ENCODE measurements around the gene TRAF6. TPM values are rescaled to one million over a fixed set of nuclear protein-coding genes. Genes with fewer than 3 reads are reported as not detected.

TRAF6 gene, protein sequence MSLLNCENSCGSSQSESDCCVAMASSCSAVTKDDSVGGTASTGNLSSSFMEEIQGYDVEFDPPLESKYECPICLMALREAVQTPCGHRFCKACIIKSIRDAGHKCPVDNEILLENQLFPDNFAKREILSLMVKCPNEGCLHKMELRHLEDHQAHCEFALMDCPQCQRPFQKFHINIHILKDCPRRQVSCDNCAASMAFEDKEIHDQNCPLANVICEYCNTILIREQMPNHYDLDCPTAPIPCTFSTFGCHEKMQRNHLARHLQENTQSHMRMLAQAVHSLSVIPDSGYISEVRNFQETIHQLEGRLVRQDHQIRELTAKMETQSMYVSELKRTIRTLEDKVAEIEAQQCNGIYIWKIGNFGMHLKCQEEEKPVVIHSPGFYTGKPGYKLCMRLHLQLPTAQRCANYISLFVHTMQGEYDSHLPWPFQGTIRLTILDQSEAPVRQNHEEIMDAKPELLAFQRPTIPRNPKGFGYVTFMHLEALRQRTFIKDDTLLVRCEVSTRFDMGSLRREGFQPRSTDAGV
- total RNA-seq, result 3.5 and 4.2 TPM in 2 replicates

DNA sequence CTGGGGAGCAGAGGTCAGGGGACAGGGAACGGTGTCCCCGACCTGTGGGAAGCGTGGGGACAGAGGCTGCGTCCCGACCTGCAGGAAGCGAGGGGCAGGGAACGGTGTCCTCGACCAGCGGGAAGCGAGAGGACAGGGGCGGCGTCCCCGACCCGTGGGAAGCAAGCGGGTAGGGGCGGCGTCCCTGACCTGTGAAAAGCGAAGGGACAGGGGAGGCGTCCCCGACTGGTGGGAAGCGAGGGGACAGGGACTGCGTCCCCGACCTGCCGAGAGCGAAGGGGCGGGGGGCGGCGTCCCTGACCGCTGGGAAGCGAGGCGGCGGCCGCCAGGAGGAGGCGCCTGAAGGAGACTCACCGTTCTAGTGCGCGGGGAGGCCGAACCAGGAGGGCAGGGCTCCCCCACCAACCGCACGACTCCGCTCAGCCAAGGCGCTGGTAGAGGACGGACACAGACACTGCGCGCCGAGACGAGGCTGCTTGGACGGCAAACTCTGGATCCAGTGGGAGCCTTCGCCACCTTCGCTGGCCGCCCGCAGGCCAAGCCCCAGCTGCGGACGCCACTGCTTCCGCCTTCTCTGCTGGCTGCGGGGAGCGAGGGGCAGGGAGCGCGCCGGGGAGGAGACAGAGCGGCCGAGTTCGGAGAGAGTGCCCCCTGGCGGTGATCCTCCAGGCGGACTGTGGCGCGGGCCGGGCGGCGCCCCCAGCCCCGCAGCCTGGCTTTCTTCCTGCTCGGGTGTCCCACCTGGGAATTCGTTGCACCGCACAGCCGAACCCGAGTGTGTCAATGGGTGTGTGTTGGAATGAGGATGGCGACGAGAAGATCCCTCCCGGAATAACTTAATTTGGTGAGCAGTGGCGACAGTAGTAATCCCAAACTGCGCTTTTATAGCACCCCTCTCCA, at the start of gene TRAF6:
Gene TRAF6, minus strand, starts transcription at position 579 of the 900 bp plus-strand sequence. CDS start 8,757 bp downstream, outside the sequence.

Other genes starting within 250 kb of the TRAF6 start
- gene COMMD9, start 220.8 kb downstream of the TRAF6 start, total RNA-seq, result 18.3 and 20.3 TPM in 2 replicates
- gene PRR5L, start 214.0 kb downstream of the TRAF6 start, total RNA-seq, result 0.69 and 1.9 TPM in 2 replicates
- gene RAG1, start 57.7 kb upstream of the TRAF6 start, total RNA-seq, result 0.43 and 0.63 TPM in 2 replicates
- 39.6 and 46.8 TPM in 2 replicates for gene IFTAP, start 84.2 kb upstream of the TRAF6 start, total RNA-seq
- gene RAG2, start 88.0 kb upstream of the TRAF6 start, total RNA-seq, result not detected in 2 replicates